ENCODE measurements around the gene GULP1.

GULP1 gene

DNA sequence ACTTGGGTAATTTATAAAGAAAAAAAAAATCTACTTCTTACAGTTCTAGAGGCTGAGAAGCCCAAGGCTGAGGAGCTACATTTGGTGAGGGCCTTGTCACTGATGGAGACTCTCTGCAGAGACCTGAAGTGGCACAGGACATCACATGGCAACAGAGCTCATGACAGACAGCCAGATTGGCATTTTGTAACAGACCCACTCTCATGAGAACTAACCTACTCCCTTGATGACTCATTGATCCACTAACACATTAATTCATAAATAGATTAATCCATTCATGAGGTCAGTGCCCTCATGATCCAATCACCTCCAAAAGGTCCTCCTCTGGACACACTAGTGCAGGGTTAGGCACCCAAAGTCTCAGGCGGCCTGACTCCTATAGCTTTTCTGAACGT is 318.4 kb downstream of the GULP1 start:
- no peak for DNase-seq

GRCh38 chr2:188610827-188611226 is 319.2 kb downstream of the GULP1 start:
- DNase-seq = no peak

GRCh38 chr2:188619146-188619545 is 327.5 kb downstream of the GULP1 start:
- no peak for DNase-seq

DNA sequence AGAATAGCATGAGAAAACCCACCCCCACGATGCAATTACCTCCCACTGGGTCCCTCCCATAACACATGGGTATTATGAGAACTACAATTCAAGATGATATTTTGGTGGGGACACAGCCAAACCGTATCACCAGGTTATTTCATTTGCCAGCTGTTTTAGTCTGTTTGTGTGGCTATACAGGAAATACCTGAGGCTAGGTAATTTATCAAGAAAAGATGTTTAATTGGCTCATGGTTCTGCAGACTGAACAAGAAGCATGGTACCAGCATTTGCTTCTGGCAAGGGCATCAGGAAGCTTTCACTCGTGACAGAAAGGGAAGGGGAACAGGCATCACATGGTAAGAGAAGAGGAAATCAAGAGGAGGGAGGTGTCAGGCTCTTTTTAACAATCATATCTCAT is 329.2 kb downstream of the GULP1 start:
- no peak for DNase-seq

DNA sequence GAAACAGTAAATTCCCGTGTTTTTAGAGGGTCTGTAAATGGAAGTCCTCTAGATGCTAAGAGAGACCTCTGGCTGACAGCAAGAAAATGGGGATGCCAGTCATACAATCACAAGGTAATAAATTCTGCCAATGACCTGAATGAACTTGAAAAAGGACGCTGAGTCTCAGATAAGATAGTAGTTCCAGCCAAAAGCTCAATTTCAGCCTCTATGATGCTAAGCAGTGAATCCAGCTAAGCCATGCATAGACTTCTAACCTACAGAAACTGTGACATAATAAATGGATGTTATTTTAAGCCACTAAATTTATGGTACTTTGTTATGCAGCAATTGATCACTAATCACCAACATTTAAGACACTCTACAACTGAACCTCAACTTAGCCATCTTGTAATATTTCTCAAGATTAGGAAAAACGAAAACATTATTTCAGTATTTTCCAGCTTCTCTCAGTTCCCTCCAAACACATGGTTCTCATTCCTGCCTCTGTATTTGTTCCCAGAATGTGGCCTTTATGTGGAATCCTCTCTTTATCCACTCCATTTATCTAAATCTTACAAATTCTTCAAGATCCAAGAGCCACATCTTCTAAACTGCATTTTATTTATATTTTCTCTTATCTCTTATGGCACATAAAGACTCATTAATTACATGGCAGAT is 331.1 kb downstream of the GULP1 start:
- DNase-seq = no peak

GRCh38 chr2:188623995-188624643 is 332.4 kb downstream of the GULP1 start:
- DNase-seq = no peak

- DNase-seq = no peak
Measured at GRCh38 chr2:188627471-188627870, 335.8 kb downstream of the GULP1 start.

GRCh38 chr2:188628989-188629752 is 337.5 kb downstream of the GULP1 start:
- DNase-seq = no peak

DNA sequence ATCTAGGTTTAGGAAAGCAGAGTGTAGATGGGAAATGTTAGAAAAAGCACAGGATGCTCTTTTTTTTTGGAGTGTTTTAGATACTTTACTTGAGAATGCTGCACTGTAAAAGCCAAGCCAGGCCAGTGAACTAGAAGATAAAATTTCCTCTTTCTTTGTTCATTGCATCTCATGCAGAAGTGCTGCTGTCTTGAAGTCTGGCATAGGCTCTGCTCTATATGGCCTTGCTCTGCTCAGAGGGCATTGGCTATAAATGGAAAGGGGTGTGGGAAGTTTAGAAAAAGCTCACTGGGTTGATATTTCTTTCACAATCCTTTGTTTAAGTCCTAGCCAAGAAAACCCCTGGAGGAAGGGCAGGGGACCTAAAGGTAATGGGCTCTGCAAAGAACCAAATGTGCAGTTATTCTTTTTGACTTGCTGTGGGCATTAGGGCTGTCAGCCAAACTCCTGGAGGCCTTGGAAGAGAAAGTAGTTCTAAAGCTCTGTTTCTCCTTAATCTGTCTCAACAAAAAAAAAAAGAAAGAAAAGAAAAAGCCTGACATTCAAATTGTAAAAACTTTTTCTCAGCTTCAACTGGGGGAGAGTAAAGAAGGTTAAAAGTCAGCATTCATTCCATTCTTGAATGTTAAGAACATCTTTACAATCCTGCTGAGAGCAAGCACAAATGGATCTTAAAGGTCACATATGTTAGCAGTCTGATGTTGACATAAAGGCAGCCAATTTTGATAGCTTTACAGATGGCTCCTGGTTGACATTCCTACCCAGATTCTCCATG is 338.3 kb downstream of the GULP1 start:
- no peak for DNase-seq

DNA sequence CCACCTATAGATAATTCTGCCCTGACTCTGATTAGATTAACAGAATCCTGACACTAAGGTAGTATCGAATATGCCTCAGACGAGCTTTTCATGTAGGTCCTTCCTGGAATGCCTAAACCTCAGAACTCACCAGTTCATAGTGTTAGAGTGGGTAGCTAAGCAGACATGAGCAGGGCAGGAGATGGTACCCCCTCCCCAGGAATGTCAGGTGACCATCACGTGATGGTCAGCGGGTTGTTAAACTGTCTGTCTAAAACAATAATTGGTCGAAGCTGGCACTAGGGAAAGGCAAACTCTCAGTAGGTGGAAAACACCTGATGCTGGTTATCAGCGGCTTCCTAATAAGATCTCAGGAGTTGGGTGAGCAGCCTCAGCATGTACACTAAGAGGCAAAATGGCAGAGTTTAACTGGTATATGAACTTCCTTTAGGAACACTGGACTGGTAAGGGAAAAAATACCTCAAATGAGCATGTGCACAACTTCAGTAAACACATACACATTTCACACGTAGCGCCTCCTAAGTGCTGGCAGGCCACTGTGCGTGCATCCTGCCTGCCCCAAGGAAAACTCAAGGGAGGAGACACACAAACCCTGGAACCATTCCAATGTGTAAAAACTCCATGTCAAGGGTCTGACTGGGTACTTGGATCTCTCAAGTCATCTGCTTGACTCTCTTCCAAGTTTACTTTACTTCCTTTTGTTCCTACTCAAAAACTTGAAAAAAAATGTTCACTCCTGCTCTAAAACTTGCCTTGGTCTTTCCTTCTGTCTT is 339.5 kb downstream of the GULP1 start:
- DNase-seq = no peak

DNA sequence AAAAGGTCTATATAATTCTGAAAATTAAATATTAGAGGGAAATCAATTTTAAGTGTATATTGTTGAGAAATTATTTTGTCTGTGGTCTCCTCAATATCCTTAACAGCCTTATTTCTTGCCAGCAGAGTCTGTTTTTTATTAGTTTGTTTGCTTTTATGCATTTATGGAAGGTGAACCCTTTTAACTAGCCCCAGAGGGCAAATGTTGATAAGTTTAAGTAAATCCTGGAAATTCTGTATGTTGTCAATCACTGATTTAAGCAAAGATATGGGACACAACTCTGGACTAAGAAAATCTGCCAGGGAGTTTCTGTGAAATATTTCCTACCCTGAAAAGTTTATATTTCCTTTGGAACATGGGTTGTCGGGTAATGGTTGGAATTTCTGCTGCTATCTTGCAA is 343.0 kb downstream of the GULP1 start:
- no peak for DNase-seq

All from activated effector memory CD4-positive, alpha-beta T cell treated with Interleukin-2 at 50 U/mL for 16 hours (primary cell).